GM19463 (cell line): ENCODE results near the gene MPV17.
A peak's percentile ranks its signal among the peaks of the same experiment; 100 is the strongest.
"Not testable (repeated sequence)": the region's sequence is repeated elsewhere in the genome, so short reads cannot be mapped to it uniquely, and the experiment has no call there.

ENCODE experiments used
- ATAC-seq: cut with Tn5 transposase; IDR thresholded peaks from one replicate; pipeline ENCODE4 v1.9.1; 2021; ENCODE audit warnings: mild to moderate bottlenecking, moderate library complexity; ENCODE audit not compliant: unreplicated experiment

The MPV17 gene

GRCh38 chr2:27322766-27323595 is at the start of gene MPV17:
Gene MPV17, minus strand, starts transcription at chr2:27323097. Its CDS starts 580 bp downstream, at chr2:27322517.
- peak; percentile 96 for ATAC-seq

DNA sequence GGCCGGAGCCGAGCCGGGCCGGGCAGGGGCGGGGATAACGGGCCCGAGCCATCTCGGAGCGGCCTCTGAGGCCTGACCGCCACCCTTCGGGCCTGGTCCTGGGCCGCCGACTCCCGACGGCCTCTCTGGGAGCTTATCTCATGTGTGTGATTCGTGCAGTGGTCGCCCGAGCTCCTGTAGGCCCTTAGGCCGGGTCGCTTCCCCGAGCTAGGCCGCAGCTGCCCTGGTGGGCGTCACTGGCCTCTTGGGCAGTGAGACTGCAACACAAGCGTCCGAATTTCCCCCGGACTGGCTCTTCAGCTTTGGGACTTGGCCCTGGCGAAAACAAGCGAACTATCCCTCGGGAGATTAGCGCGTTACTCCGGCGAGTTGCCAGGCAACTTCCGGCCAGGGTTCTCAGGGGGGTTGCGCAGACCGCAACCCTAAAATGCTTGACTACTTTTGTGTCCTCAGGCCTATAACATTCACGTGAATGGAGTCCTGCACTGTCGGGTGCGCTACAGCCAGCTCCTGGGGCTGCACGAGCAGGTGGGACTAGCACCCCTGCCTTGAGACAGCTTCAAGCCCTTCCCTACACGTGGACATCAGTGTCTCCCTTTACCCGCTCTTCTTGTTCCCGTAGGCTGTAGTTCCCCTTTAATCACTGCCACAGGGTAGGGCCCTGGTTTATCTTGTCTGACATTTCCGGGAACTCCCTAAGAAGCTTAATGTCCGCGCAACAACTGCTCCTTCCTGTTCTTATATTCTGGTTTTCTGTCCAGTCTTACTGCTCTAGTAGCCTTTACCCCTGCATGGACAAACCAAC is 48.1 kb upstream of the MPV17 start:
- ATAC-seq: peak; percentile 24

GRCh38 chr2:27370026-27370815 is 47.3 kb upstream of the MPV17 start, which contains the start of the genes EIF2B4 and SNX17:
Gene EIF2B4, minus strand, starts transcription at chr2:27370338. Its CDS starts 24 bp downstream, at chr2:27370314.
Gene SNX17, plus strand, starts transcription at chr2:27370616. Its CDS starts 128 bp downstream, at chr2:27370744.
- peak; percentile 83 for ATAC-seq

DNA sequence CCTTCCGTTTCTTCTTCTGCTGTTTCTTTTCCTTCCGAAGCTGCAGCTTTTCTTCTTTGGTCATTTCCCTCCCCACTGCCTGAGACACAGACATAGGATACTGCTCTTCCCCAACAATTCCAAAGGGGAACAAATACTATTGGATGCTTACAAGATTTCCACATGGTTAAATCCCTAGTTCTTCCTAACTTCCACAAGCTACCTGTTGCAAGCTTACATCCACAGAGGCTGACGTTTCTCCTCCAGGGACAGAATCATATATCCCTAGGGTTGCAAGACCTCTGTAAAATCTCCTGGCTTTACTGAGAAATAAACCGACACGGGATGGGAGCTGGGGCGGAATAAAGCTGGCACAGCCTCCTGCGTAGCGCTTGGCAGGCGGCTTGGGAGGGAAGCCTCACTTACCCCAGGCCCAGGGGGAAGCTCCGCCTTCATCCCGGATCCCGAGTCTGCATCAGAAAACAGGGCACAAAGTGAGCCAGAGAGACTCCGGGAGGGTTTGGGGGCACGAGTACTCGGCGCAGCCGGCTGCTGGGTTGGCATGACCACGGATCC is 46.7 kb upstream of the MPV17 start:
- ATAC-seq: no peak

- no peak for ATAC-seq
Observed at GRCh38 chr2:27363933-27364332, 41.0 kb upstream of the MPV17 start.

DNA sequence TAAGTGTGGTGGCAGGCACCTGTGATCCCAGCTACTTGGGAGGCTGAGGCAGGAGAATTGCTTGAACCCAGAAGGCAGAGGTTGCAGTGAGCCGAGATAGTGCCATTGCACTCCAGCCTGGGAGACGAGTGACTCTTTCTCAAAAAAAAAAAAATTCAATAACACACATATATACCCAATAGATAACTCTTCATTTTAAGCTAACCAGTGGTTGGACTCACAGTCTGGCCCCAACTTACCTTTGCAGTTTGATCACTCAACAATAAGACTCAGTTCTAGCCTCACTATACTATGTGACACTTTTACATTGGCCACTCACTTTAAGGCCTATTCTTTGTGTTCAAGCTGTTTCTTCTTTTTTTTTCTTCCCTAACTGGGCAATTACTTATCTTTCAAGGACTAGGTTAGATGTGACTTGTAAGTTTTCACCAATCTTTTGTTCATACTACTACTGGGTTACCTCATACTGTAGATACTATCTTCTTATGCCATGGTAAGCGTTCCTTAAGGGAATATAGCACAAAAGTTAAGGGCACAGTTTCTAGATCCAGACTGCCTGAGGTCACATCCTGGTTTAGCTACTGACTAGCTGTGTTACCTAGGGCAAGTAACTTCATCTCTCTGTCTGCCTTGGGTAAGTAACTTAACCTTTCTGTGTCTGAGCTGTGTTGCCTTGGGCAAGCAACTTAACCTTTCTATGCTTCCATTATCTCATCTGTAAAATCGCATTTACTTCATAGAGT is 40.0 kb upstream of the MPV17 start:
- ATAC-seq: no peak

DNA sequence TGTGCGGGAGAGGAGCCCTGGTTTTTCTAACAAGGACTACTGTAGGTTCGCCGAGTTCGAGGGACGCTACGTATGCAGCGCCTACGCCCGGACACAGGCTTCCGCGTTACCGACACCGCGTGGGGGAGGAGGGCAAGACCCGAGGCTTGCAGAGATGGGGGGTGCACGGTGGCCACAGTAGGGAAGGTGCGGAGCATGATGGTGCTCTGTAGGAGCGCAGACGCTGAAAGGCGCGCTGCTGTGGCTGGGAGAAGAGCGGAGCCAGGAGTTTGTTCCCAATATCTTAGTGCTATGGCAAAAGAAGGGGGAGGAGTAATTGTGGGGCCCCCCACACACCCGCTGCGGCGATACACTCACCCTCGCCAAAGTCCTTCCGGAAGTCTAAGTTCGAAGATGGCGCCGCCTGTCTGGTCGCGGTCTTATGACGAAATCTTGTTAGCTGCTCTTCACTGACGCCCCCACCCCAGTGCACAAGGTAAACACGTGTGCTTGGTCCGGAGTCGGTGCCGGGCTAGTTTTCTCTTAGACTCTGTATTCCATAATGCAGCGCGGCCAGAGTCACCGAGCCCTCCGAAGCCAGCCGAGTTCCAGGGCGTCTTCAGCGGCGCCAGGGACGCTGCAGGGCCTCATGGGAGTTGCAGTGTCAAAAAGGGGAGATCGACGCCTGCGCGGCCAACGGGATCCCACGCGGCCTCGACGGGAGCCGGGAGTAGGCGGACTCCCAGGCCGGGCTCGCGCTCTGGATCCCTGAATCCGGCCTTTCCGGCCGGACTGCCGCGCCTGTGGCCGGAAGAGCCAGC is 33.7 kb upstream of the MPV17 start, which contains the start of gene GTF3C2:
TSS of gene GTF3C2 (minus strand) at position 383 of the 800 bp plus-strand sequence. CDS start 13,210 bp downstream, outside the sequence.
- ATAC-seq: peak; percentile 84

- ATAC-seq: peak; percentile 28
Observed at GRCh38 chr2:27356056-27356381, 33.1 kb upstream of the MPV17 start.

DNA sequence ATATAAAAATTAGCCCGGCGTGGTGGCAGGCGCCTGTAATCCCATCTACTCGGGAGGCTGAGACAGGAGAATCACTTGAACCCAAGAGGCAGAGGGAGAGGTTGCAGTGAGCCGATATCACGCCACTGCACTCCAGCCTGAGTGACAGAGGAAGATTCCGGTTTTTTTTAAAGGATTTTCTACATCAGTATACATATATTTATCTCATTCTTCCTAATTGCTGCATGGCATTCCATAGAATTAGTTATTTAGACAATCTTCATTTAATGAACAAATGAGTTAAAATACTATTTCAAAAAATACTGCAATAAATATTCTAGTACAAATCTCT is 31.7 kb upstream of the MPV17 start:
- ATAC-seq: no peak

GRCh38 chr2:27353762-27354596 is 31.1 kb upstream of the MPV17 start:
- ATAC-seq: no peak

DNA sequence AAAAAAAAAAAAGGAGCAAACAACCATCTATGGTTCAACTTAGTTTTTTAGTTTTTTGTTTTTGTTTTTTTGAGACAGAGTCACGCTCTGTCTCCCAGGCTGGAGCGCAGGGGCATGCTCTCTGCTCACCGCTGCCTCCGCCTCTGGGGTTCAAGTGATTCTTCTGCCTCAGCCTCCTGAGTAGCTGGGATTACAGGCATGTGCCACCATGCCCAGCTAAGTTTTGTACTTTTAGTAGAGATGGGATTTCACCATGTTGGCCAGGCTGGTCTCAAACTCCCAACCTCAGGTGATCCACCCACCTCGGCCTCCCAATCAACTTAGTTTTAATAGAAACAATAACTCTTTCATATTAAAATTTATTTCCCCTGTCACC is 30.5 kb upstream of the MPV17 start:
- ATAC-seq: not testable (repeated sequence)

DNA sequence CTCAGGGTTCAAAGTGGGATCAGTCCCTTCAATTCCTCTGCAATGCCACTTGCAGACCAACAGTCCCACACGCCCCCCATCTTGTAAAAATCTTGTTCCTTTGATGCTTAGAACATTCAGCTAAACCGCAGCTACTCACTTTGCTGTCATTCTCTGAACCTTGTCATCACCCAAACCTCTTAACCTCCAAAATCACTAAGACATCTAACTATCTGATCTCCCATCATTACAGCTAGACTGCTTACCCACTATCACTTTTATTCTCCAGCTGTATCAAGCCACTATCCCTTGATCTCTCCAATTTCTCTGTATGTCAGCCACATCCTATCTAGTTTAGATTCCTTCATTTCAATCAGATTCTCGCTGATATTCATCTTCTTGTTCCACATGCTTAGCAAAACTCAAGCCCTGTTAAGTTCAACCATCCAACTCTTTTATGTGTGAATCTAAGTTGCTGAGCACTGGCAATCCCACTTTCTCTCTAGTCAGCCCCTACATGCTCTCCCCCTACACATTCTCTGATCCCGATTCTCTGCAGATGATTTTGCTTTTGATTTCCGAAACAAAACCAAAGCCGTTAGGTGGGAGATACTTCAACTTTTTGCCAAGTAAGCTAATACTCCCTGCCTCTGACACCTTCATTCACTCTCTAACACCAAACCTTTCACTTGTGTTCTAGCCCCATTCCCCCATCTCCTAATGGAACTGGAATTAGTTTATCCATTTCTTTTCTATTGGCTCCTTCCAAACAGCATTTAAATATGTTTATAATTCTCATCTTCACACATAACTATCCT is 29.1 kb upstream of the MPV17 start:
- no peak for ATAC-seq

DNA sequence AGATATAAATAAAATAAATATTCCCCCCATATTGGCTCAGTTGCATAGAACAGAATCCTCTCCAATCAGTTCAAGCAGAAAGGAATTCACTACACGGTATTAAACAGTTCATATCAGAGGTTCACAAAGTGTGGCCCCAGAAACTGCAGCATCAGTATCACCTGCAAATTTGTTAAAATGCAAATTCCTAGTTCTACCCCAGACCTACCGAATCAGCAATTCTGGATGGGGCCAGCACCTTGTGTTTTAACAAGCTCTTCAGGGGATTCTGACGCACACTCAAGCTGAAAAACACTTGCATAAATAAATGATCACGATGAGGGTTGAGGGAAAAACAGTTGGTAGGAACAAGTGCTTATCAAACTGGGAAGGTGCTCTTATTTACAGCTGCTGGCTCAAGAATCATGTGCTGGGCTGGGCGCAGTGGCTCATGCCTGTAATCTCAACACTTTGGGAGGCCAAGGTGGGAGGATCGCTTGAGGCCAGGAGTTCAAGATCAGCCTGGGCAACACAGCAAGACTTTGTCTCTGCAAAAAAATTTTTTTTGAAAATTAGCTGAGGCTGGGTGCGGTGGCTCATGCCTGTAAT is 27.3 kb upstream of the MPV17 start:
- no peak for ATAC-seq

- ATAC-seq: no peak
Observed at GRCh38 chr2:27347641-27348040, 24.7 kb upstream of the MPV17 start.

- no peak for ATAC-seq
Observed at GRCh38 chr2:27336173-27336572, 13.3 kb upstream of the MPV17 start.

GRCh38 chr2:27335311-27335710 is 12.4 kb upstream of the MPV17 start:
- ATAC-seq: no peak

DNA sequence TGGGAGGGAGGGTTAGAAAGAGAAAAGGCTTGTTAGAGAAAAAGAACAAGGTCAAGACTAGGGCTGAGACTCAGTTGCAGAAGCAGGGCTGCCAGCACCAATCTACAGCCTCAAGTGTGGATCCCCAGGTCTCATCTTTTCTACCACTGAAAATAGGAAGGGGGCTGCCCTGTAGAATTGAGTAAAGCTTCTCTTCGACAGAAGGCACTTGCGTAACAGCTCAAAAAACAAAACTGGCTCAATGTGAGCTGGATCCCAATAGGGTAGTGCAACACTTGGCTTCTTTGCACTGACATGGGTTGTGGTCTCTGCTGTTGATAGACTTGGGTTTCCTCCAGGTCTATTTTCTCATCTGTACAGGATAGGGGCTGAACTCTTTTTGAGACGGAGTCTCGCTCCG is 1.8 kb upstream of the MPV17 start:
- ATAC-seq: no peak
